SU-DHL-6 (cell line): ENCODE results near the gene PCIF1.
"Not testable (repeated sequence)": the region's sequence is repeated elsewhere in the genome, so short reads cannot be mapped to it uniquely, and the experiment has no call there.

ENCODE experiments used
- H2AFZ ChIP-seq: fragments of 200-600 bp; sonication (generic); 2 replicates; pipeline ENCODE4 v1.6.1; 2014; ENCODE audit warnings: low read depth, mild to moderate bottlenecking, moderate library complexity, mixed read lengths, antibody characterized with exemption, low read length; ENCODE audit not compliant: severe bottlenecking
- H3F3A ChIP-seq: fragments of 200-600 bp; shearing (Covaris generic); 2 replicates; pipeline ENCODE4 v1.6.0; 2016; ENCODE audit warnings: antibody characterized with exemption, mild to moderate bottlenecking; ENCODE audit not compliant: insufficient read depth
- H3K27ac ChIP-seq: fragments of 200-600 bp; sonication (generic); 2 replicates; pipeline ENCODE4 v1.5.1; 2016; ENCODE audit warnings: low read depth, mild to moderate bottlenecking, low read length, moderate library complexity, mixed read lengths
- H3K27me3 ChIP-seq: fragments of 200-600 bp; sonication (generic), shearing (Covaris generic); 2 replicates; pipeline ENCODE4 v1.6.0; 2014; ENCODE audit warnings: mild to moderate bottlenecking, low read length
- H3K36me3 ChIP-seq: fragments of 200-600 bp; sonication (generic); 2 replicates; pipeline ENCODE4 v1.6.1; 2014; ENCODE audit warnings: mild to moderate bottlenecking, low read length, mixed read lengths
- H3K4me2 ChIP-seq: fragments of 300-600, 200-600 bp; shearing (Covaris generic), sonication (generic); 2 replicates; pipeline ENCODE4 v1.6.0; 2014; ENCODE audit warnings: low read length, low read depth, mild to moderate bottlenecking; ENCODE audit not compliant: poor library complexity, severe bottlenecking
- H3K4me3 ChIP-seq: fragments of 200-600 bp; sonication (generic); 2 replicates; pipeline ENCODE4 v1.5.1; 2014; ENCODE audit warnings: antibody characterized with exemption, low read length, mild to moderate bottlenecking, mixed read lengths; ENCODE audit not compliant: insufficient read depth, poor library complexity, severe bottlenecking
- H3K79me2 ChIP-seq: fragments of 200-600 bp; sonication (generic); 2 replicates; pipeline ENCODE4 v1.6.1; 2014; ENCODE audit warnings: mild to moderate bottlenecking, low read length, moderate library complexity; ENCODE audit not compliant: insufficient read depth
- H3K9ac ChIP-seq: fragments of 200-600 bp; sonication (generic); 2 replicates; pipeline ENCODE4 v1.7.0; 2014; ENCODE audit warnings: mild to moderate bottlenecking, low read length
- H3K9me2 ChIP-seq: fragments of 200-600 bp; sonication (generic); replicated peaks from 2 replicates; pipeline ENCODE4 v1.6.1; 2014; ENCODE audit warnings: low read length; ENCODE audit not compliant: insufficient read depth
- H3K9me3 ChIP-seq: fragments of 200-600 bp; sonication (generic); 2 replicates; pipeline ENCODE4 v1.6.1; 2014; ENCODE audit warnings: low read length, mixed read lengths; ENCODE audit not compliant: insufficient read depth
- H4K20me1 ChIP-seq: fragments of 200-600 bp; sonication (generic); 2 replicates; pipeline ENCODE4 v1.6.1; 2014; ENCODE audit warnings: low read depth, mild to moderate bottlenecking, antibody characterized with exemption, low read length, moderate library complexity, mixed read lengths
- EZH2phosphoT487 ChIP-seq: fragments of 200-600 bp; sonication (generic), shearing (Covaris generic); conservative IDR thresholded peaks from 2 replicates; pipeline ENCODE4 v1.6.1; 2018; ENCODE audit warnings: mild to moderate bottlenecking, antibody characterized with exemption, low read length, moderate library complexity, mixed read lengths
- TF ChIP-seq, protein P1 (sequence below): fragments of 200-600 bp; sonication (generic); IDR thresholded peaks from one replicate; pipeline ENCODE4 v1.5.1; 2017; ENCODE audit warnings: antibody characterized with exemption, mild to moderate bottlenecking, low read length, moderate library complexity; ENCODE audit not compliant: insufficient read depth, poor library complexity, severe bottlenecking

Gene PCIF1

DNA sequence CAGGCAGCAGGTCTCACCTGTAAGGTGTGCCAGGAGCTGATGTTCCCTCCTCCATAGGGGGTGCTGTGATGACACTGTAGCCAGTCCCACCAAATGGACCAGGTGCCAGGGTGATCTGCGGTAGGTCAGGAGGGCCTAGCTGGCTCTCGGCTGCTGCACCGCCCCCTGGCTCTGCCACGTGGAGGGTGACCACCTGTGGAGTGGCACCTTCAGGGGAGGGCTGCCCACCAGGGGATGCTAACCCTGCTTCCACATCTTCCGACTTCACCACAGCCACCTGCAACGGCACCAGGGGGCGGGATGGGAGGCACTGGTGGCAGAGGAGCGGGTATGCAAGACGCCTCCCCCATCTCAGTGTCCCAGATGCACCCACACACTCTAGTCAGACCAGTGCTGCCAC lies 19.2 kb downstream of the PCIF1 start:
- Histone ChIP-seq H3K27ac (no peak overlapping the region), H3K4me3 (no peak overlapping the region), H3K27me3 (no peaks in the 10 kb centered on the region), H3K9me2 (no peaks in the 10 kb centered on the region), H3K9me3 (no peaks in the 10 kb centered on the region), H2AFZ (no peak overlapping the region), H3K36me3 (peaks cover 4% of the 10 kb centered on the region; the same call in 1 of the 2 replicates), H3K79me2 (no peaks in the 10 kb centered on the region), H3K9ac (no peak overlapping the region), H3F3A (no peaks in the 10 kb centered on the region), H4K20me1 (no peaks in the 10 kb centered on the region), H3K4me2 (no peak overlapping the region)
- TF ChIP-seq EZH2phosphoT487, result no peak
- TF ChIP-seq, protein P1, sequence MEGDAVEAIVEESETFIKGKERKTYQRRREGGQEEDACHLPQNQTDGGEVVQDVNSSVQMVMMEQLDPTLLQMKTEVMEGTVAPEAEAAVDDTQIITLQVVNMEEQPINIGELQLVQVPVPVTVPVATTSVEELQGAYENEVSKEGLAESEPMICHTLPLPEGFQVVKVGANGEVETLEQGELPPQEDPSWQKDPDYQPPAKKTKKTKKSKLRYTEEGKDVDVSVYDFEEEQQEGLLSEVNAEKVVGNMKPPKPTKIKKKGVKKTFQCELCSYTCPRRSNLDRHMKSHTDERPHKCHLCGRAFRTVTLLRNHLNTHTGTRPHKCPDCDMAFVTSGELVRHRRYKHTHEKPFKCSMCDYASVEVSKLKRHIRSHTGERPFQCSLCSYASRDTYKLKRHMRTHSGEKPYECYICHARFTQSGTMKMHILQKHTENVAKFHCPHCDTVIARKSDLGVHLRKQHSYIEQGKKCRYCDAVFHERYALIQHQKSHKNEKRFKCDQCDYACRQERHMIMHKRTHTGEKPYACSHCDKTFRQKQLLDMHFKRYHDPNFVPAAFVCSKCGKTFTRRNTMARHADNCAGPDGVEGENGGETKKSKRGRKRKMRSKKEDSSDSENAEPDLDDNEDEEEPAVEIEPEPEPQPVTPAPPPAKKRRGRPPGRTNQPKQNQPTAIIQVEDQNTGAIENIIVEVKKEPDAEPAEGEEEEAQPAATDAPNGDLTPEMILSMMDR, result no peak

DNA sequence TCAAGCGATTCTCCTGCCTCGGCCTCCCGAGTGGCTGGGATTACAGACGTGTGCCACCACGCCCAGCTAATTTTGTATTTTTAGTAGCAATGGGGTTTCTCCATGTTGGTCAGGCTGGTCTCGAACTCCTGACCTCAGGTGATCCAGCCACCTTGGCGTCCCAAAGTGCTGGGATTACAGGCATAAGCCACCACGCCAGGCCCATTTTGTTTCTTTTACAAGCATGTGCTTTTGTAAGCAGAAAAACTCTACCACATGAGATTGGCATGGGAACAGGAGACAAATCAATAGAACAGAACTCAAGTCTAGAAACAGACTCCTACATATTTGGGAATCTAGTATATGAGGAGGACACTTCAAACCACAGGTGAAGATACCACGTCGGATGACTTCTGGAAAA lies 21.8 kb downstream of the PCIF1 start:
- H4K20me1 ChIP-seq, H3K9me3 ChIP-seq, H2AFZ ChIP-seq, H3K9me2 ChIP-seq, H3K79me2 ChIP-seq, H3K4me3 ChIP-seq, H3K27me3 ChIP-seq, H3K4me2 ChIP-seq, H3K27ac ChIP-seq, H3K9ac ChIP-seq, H3F3A ChIP-seq: not testable (repeated sequence)
- peaks cover 11% of the 10 kb centered on the region for H3K36me3 ChIP-seq

DNA sequence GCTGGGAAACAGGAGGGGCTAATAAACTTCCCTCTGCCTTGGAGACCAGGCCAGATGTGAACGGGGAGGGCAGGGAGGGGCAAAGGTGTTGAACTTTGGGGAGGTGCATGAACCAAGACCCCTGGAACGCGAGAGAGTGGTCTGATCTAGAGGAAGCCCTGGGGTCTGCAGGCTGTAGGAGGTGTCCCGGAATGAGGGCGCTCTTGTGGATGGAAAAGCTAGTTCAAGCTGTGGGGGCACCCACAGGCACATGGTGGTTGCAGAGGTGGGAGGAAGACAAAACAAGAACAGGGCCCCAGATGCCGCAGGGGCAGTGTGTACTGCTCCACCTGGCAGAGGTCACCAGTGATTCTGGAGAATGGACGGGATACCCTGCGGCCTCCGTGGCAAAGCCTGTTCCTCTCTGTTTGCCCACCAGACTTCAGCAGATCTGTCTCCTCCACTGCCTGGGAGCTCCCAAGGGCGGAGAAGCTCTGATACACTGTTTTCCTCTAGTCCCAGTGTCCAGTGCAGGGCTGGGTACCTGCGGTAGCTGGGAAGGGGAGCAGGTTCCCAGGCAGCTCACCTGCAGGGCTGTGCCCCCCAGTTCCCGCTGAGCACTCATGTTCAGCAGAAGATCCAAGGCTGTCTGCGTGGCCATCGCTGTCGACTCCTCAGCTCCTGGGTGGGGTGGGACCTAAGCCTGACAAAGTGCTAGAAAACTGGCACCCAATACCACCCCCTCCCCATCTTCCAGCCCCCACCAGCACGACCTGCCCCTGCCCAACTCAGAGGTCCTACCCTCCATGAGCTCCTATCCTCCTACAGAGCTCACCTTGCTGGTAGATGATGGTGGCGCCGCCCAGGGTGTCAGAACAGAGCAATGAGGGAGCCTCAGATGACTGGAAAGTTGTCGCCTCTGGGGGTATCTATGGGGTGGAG lies 22.8 kb downstream of the PCIF1 start:
- Histone ChIP-seq H2AFZ (no peak overlapping the region), H4K20me1 (no peaks in the 10 kb centered on the region), H3K4me2 (no peak overlapping the region), H3K27me3 (no peaks in the 10 kb centered on the region), H3K9me3 (no peaks in the 10 kb centered on the region), H3F3A (no peaks in the 10 kb centered on the region), H3K27ac (no peak overlapping the region), H3K4me3 (no peak overlapping the region), H3K9ac (no peak overlapping the region), H3K79me2 (no peaks in the 10 kb centered on the region), H3K9me2 (no peaks in the 10 kb centered on the region), H3K36me3 (peaks cover 11% of the 10 kb centered on the region)
- TF ChIP-seq, protein P1, result no peak
- no peak for TF ChIP-seq EZH2phosphoT487

DNA sequence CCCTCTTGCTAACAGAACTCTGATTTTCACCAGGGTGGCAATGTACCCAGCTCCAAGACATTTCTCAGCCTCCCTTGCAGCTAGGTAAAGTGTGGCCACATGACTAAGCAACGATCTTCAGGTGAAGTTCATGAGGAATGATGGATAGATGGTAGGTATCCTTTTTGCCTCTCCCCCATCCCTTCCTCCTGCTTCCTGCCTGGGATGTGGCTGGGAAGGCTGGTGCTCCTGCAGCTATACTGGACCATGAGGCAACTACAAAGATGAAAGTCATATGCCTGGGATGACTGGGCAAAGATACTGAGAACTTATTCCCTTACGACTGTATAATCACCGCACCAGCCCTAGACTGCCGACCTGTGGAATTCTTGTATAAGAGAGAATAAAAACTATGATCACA lies 24.1 kb downstream of the PCIF1 start:
- Histone ChIP-seq H3K9me2 (no peaks in the 10 kb centered on the region), H3K4me2 (no peak overlapping the region), H3K27me3 (no peaks in the 10 kb centered on the region), H4K20me1 (no peaks in the 10 kb centered on the region), H2AFZ (no peak overlapping the region), H3K79me2 (no peaks in the 10 kb centered on the region), H3K4me3 (no peak overlapping the region), H3K36me3 (peaks cover 11% of the 10 kb centered on the region), H3K27ac (no peak overlapping the region), H3K9me3 (no peaks in the 10 kb centered on the region), H3F3A (no peaks in the 10 kb centered on the region), H3K9ac (no peak overlapping the region)
- no peak for TF ChIP-seq EZH2phosphoT487
- TF ChIP-seq, protein P1, result no peak
